DMS79 treated with DMSO at 0.1 percent for 48 hours (cell line): Measurements from ENCODE around the gene SRSF3.
"Not testable (repeated sequence)": the region's sequence is repeated elsewhere in the genome, so short reads cannot be mapped to it uniquely, and the experiment has no call there.

Source experiments
- DNase-seq: peaks from one replicate; lab custom pipeline; 2025; lab: John Stamatoyannopoulos, UW

SRSF3 gene

DNA sequence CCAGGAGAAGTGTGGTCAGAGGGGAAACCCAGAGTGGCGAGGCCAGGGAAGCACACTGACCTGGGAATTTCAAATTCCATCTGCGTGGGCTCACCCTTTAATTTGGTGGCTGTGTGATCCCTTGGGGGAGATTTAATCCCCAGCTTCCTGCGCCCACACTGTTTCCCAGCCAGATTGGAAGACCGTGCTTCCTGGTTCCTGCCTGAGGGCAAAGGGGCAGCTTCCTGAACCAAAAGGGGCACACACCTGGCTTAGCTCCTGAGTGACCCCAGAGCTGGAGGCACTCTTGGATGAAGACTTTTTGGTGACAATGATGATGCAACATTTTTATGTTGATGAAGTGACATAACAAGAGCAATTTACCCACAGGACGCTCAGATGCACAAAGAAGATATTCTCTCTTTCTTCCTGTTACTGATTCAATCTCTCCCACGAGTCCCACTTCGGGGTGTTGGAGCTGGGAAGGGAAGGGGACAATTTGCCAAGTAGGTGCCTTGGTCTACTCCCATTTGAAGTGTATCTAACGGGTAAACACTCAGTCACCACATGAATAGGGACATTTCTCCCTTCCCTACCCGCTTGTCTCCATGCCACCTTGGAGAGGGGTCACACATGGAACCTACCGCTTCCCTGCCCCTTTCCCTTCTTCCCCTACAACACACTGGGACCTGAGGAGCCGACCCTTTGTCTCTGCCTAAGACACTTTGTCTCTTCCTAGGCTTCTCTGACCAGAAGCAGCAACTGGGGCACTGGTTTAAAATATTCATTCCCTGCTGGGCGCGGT is 55.7 kb downstream of the SRSF3 start:
- DNase-seq: no peak

DNA sequence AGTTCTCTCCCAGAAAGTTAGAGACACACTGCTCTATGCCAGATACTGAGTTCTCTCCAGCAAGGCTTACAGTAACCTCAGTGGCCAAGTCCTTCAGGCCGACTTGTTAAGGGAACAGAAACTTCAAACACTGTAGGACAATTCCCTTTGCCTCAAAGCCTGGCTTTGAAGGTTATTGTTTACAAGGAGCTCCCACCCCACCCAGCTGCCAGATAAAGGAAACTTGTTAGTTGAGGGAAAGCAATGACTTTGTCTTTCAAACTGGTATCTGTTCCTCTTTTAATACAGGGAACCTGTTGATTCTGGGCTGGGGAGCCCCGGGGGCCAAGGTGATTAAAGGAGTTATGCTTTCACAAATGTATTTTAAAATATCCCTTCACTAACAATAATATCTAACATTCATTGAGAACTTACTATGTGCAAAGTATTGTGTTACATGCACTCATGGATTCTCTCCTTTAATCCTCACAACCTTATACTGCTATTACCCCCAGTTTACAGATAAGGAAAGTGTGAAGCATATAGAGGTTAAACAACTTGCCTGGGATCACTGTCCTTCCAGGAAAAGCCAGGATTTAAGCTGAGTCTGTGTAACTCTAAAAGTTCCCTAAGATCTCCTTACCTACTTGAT is 56.8 kb downstream of the SRSF3 start:
- DNase-seq: no peak

- DNase-seq: no peak
These were observed 57.7 kb downstream of the SRSF3 start for GRCh38 chr6:36651659-36652379.

DNA sequence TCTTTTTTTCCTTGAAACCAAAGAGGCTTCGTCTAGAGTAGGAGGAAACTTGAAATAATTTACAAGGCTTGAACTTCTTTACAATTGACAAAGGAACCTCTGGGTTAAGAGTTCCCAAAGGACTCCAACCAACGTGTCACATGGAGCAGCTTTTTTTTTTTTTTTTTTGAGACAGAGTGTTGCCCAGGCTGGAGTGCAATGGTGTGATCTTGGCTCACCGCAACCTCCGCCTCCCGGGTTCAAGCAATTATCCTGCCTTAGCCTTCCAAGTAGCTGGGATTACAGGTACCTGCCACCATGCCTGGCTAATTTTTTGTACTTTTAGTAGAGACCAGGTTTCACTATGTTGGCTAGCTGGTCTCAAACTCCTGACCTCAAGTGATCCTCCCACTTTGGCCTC is 60.3 kb downstream of the SRSF3 start:
- not testable (repeated sequence) for DNase-seq
